Esophagus squamous epithelium (tissue), 5 donors: ENCODE data around the gene TP63. TPM values are rescaled to one million over a fixed set of nuclear protein-coding genes. Genes with fewer than 3 reads are reported as not detected.

ENCODE experiments used
- DNase-seq: peaks from one replicate; lab custom pipeline; 2025; lab: John Stamatoyannopoulos, UW
- H3K27ac ChIP-seq, 4 donors: fragments of 200-600 bp; sonication (generic); one replicate each; pipeline ENCODE4 v1.5.1; 2016 to 2019; ENCODE audit warnings: mild to moderate bottlenecking in 1 of 4
- H3K27me3 ChIP-seq, 4 donors: fragments of 200-600 bp; sonication (generic); 1 replicate in 3 of 4; 2 replicates in 1 of 4; pipeline versions ENCODE4 v1.5.1 to v1.6.0; 2017 to 2021; ENCODE audit warnings: antibody characterized with exemption in 1 of 4
- H3K36me3 ChIP-seq, 3 donors: fragments of 200-600 bp; sonication (generic); one replicate each; pipeline ENCODE4 v1.5.1; 2016 to 2019
- H3K4me1 ChIP-seq, 3 donors: fragments of 200-600 bp; sonication (generic); one replicate each; pipeline ENCODE4 v1.5.1; 2017 to 2019
- H3K4me3 ChIP-seq, 4 donors: fragments of 200-600 bp; sonication (generic); 1 replicate in 3 of 4; 2 replicates in 1 of 4; pipeline ENCODE4 v1.5.1; 2016 to 2019; ENCODE audit warnings: mild to moderate bottlenecking in 2 of 4, moderate library complexity in 1 of 4
- H3K9me3 ChIP-seq, 3 donors: fragments of 200-600 bp; sonication (generic); one replicate each; pipeline ENCODE4 v1.5.1; 2016 to 2019
- CTCF ChIP-seq, 6 experiments: fragments of 450-650 bp in 4 of 6; fragments of 200-600 bp in 2 of 6; sonication (generic) in 2 of 6; IDR thresholded peaks; one replicate each; pipeline ENCODE4 v1.5.1; 2016 to 2019; ENCODE audit warnings: antibody characterized with exemption in 6 of 6, mild to moderate bottlenecking in 4 of 6, moderate library complexity in 4 of 6
- POLR2A ChIP-seq, 4 donors: fragments of 450-650 bp; IDR thresholded peaks; one replicate each; pipeline ENCODE4 v1.6.1; 2017; ENCODE audit warnings: antibody characterized with exemption in 4 of 4, mild to moderate bottlenecking in 4 of 4, moderate library complexity in 3 of 4
- WGBS, 2 donors: methylation state at CpG; one replicate each; pipeline ENCODE4 v1.1.5; 2018; 5-methylcytosine and 5-hydroxymethylcytosine counted together
- intact Hi-C: fragments of 100-400 bp; cut with DNase I; formaldehyde crosslinking; loops from one replicate; pipeline ENCODE4 v1.15.0; 2022
- total RNA-seq, 4 donors: library from RNA; depleted of rRNA; stranded (reverse); fragments of >200 nt; gene quantifications; one replicate each; pipeline ENCODE4 v1.1.0, GENCODE V29; 2016
- donor health status: DM: yes; HTN: yes; CAD: no.

Gene TP63
- total RNA-seq, 4 donors from 2014 or later, result 111 to 162 (median 137) TPM

- intact Hi-C loops, result no loop called here
- TF ChIP-seq POLR2A (IDR thresholded peaks at IDR 0.05), result no peak
- TF ChIP-seq CTCF (IDR thresholded peaks at IDR 0.05), result no peak
- Histone ChIP-seq H3K9me3 (no peaks in the 10 kb centered on the region), H3K4me1 (peaks cover 6 to 46% (median 13%) of the 10 kb centered on the region in 3 donors), H3K36me3 (no peaks in the 10 kb centered on the region), H3K4me3 (no peak overlapping the region), H3K27me3 (peaks cover 0 to 12% (median 0%) of the 10 kb centered on the region in 4 donors), H3K27ac (peak overlapping the region; percentile 75 to 89 (median 86))
- no peak for DNase-seq
These were observed 277.5 kb downstream of the TP63 start for GRCh38 chr3:189908646-189909045.

- H3K4me1 ChIP-seq, result peaks cover 6 to 51% (median 17%) of the 10 kb centered on the region in 3 donors
- H3K27me3 ChIP-seq, result peaks cover 0 to 12% (median 0%) of the 10 kb centered on the region in 4 donors
- 41 to 44% methylated on average over 3 of the region's 3 CpGs for WGBS, 2 donors
- intact Hi-C loops, result no loop called here
- no peak for TF ChIP-seq CTCF (IDR thresholded peaks at IDR 0.05)
- no peak for TF ChIP-seq POLR2A (IDR thresholded peaks at IDR 0.05)
- H3K36me3 ChIP-seq, result no peaks in the 10 kb centered on the region
- H3K4me3 ChIP-seq, result no peak overlapping the region
- H3K9me3 ChIP-seq, result no peaks in the 10 kb centered on the region
- DNase-seq, result no peak
- peak overlapping the region; percentile 75 to 89 (median 86) for H3K27ac ChIP-seq
These were observed 277.9 kb downstream of the TP63 start for GRCh38 chr3:189909139-189909538.

- Histone ChIP-seq H3K9me3 (no peaks in the 10 kb centered on the region), H3K27ac (peak overlapping the region; percentile 75 to 89 (median 86)), H3K27me3 (peaks cover 0 to 12% (median 0%) of the 10 kb centered on the region in 4 donors), H3K36me3 (no peaks in the 10 kb centered on the region), H3K4me3 (no peak overlapping the region), H3K4me1 (peaks cover 6 to 55% (median 19%) of the 10 kb centered on the region in 3 donors)
- no peak for TF ChIP-seq POLR2A (IDR thresholded peaks at IDR 0.05)
- TF ChIP-seq CTCF (IDR thresholded peaks at IDR 0.05), result no peak
- WGBS, 2 donors, result 47 to 48% methylated on average over 2 of the region's 2 CpGs
- intact Hi-C loops, result no loop called here
- no peak for DNase-seq
These were observed 278.4 kb downstream of the TP63 start for GRCh38 chr3:189909573-189909972.

GRCh38 chr3:189911001-189911400 is 279.8 kb downstream of the TP63 start:
- peaks cover 6 to 59% (median 19%) of the 10 kb centered on the region in 3 donors for H3K4me1 ChIP-seq
- H3K9me3 ChIP-seq, result no peaks in the 10 kb centered on the region
- H3K36me3 ChIP-seq, result no peaks in the 10 kb centered on the region
- intact Hi-C loops, result no loop called here
- H3K27me3 ChIP-seq, result peaks cover 0 to 12% (median 0%) of the 10 kb centered on the region in 4 donors
- WGBS, 2 donors, result 30 to 31% methylated on average over 1 of the region's 1 CpG
- H3K4me3 ChIP-seq, result no peak overlapping the region
- peak overlapping the region in 2 of 4 donors; percentile 84 to 89 for H3K27ac ChIP-seq
- no peak for TF ChIP-seq POLR2A (IDR thresholded peaks at IDR 0.05)
- TF ChIP-seq CTCF (IDR thresholded peaks at IDR 0.05), result no peak
- DNase-seq, result no peak

GRCh38 chr3:189914799-189915198 is 283.6 kb downstream of the TP63 start:
- no peak for DNase-seq
- no peak overlapping the region for H3K4me3 ChIP-seq
- intact Hi-C loops, result no loop called here
- H3K9me3 ChIP-seq, result no peaks in the 10 kb centered on the region
- peaks cover 0 to 41% (median 15%) of the 10 kb centered on the region in 3 donors for H3K4me1 ChIP-seq
- H3K36me3 ChIP-seq, result no peaks in the 10 kb centered on the region
- peak overlapping the region in 3 of 4 donors; percentile 62 to 76 (median 71) for H3K27ac ChIP-seq
- 24 to 49% methylated on average over 3 of the region's 3 CpGs for whole genome bisulfite sequencing, 2 donors
- no peaks in the 10 kb centered on the region for H3K27me3 ChIP-seq
- TF ChIP-seq POLR2A (IDR thresholded peaks at IDR 0.05) (no peak), CTCF (IDR thresholded peaks at IDR 0.05) (no peak)
